Esophagus squamous epithelium (tissue), 4 donors: ENCODE results near the gene LSM3.

ENCODE experiments used
- CTCF ChIP-seq, 6 experiments: fragments of 450-650 bp in 4 of 6; fragments of 200-600 bp in 2 of 6; sonication (generic) in 2 of 6; IDR thresholded peaks; one replicate each; pipeline ENCODE4 v1.5.1; 2016 to 2019; ENCODE audit warnings: antibody characterized with exemption in 6 of 6, mild to moderate bottlenecking in 4 of 6, moderate library complexity in 4 of 6
- POLR2A ChIP-seq, 4 donors: fragments of 450-650 bp; IDR thresholded peaks; one replicate each; pipeline ENCODE4 v1.6.1; 2017; ENCODE audit warnings: antibody characterized with exemption in 4 of 4, mild to moderate bottlenecking in 4 of 4, moderate library complexity in 3 of 4

- TF ChIP-seq CTCF (IDR thresholded peaks at IDR 0.05) (no peak), POLR2A (IDR thresholded peaks at IDR 0.05) (no peak)
Observed at GRCh38 chr3:14201940-14202684, 23.5 kb downstream of the LSM3 start.
